K562 (cell line): ENCODE results near the gene ZKSCAN4. TPM values are rescaled to one million over a fixed set of nuclear protein-coding genes. Genes with fewer than 3 reads are reported as not detected.

Experiments
- ATAC-seq: fragments of 200-7000 bp; cut with Tn5 transposase; 3 replicates; pipeline ENCODE4 v1.9.1; 2020; ENCODE audit warnings: moderate library complexity
- BruUV-seq: library from RNA; stranded (reverse); fragments of 400-500 nt; replicated peaks from 2 replicates; lab custom pipeline; 2021; lab: Mats Ljungman, UMichigan
- CTCF ChIA-PET: fragments of 300-600 bp; formaldehyde crosslinking; extraction: SDS; loops from one replicate; lab custom pipeline; 2021; ENCODE audit warnings: low intra/inter-chr PET ratio; lab: Yijun Ruan, JAX
- POLR2A ChIA-PET: fragments of 300-600, 350-650 bp; sonication (Branson Sonifier 250); formaldehyde crosslinking; extraction: SDS; loops from one replicate; lab custom pipeline; 2021; ENCODE audit warnings: antibody characterized with exemption, inconsistent platforms; lab: Yijun Ruan, JAX
- DNase-seq, 4 experiments: peaks; one replicate each; pipeline versions ENCODE4 v3.0.0 to v3.0.0-alpha.2; 2011 to 2018; ENCODE audit warnings: low spot score in 3 of 4, mixed read lengths in 3 of 4; ENCODE audit errors: extremely low read depth in 1 of 4
- FAIRE-seq: peaks from 2 replicates; lab custom pipeline; 2011; peaks lifted over from hg19 to GRCh38; lab: Jason Lieb, UNC
- H2AFZ ChIP-seq: 2 replicates; pipeline ENCODE4 v1.6.0; 2011; ENCODE audit warnings: low read depth, low read length, control low read depth, inconsistent platforms
- H3K27ac ChIP-seq: fragments of 200-600 bp; 3 replicates; pipeline ENCODE4 v1.8.0; 2011; ENCODE audit warnings: low read depth, mild to moderate bottlenecking, control low read depth, inconsistent platforms, low read length, moderate library complexity, mixed read lengths; ENCODE audit errors: extremely low read depth
- H3K27me3 ChIP-seq, 2 experiments: fragments of 300-600 bp in 1 of 2; 2 replicates in 1 of 2; 3 replicates in 1 of 2; pipeline versions ENCODE4 v1.6.0 to v1.8.0; 2011; ENCODE audit warnings: inconsistent platforms in 2 of 2, low read length in 2 of 2, mild to moderate bottlenecking in 1 of 2, mixed read lengths in 1 of 2, moderate library complexity in 1 of 2; ENCODE audit not compliant: control insufficient read depth in 2 of 2, insufficient read depth in 2 of 2
- H3K36me3 ChIP-seq: fragments of 300-600 bp; 3 replicates; pipeline ENCODE4 v1.8.0; 2011; ENCODE audit warnings: mild to moderate bottlenecking, low read length, inconsistent platforms; ENCODE audit not compliant: control insufficient read depth, insufficient read depth
- H3K4me1 ChIP-seq, 2 experiments: fragments of 200-600 bp in 1 of 2; replicated peaks in 1 of 2; 2 replicates in 1 of 2; 3 replicates in 1 of 2; pipeline versions ENCODE4 v1.5.1 to v1.8.0; 2011; ENCODE audit warnings: inconsistent platforms in 2 of 2, low read length in 2 of 2, mild to moderate bottlenecking in 1 of 2, mixed read lengths in 1 of 2, moderate library complexity in 1 of 2; ENCODE audit not compliant: control insufficient read depth in 2 of 2, insufficient read depth in 2 of 2
- H3K4me2 ChIP-seq: 2 replicates; pipeline ENCODE4 v1.6.1; 2011; ENCODE audit warnings: low read length, control low read depth, inconsistent platforms, mixed read lengths; ENCODE audit not compliant: insufficient read depth
- H3K4me3 ChIP-seq: fragments of 200-600 bp; sonication (generic), shearing (Covaris generic); 2 replicates; pipeline ENCODE4 v1.5.1; 2016; ENCODE audit warnings: control low read depth, inconsistent platforms
- H3K79me2 ChIP-seq: fragments of 200-600 bp; 3 replicates; pipeline ENCODE4 v1.8.0; 2011; ENCODE audit warnings: low read length, inconsistent platforms; ENCODE audit not compliant: control insufficient read depth, insufficient read depth
- H3K9ac ChIP-seq, 2 experiments: 2 replicates each; pipeline versions ENCODE4 v1.6.0 to v1.6.1; 2011; ENCODE audit warnings: low read depth in 2 of 2, low read length in 2 of 2, control low read depth in 1 of 2, inconsistent platforms in 1 of 2, mild to moderate bottlenecking in 1 of 2, mixed read lengths in 1 of 2; ENCODE audit not compliant: insufficient read depth in 1 of 2
- H3K9me1 ChIP-seq: one replicate; pipeline ENCODE4 v1.6.0; 2011; ENCODE audit warnings: inconsistent platforms, mild to moderate bottlenecking, low read length, moderate library complexity; ENCODE audit not compliant: control insufficient read depth, insufficient read depth
- H3K9me3 ChIP-seq: replicated peaks from 2 replicates; pipeline ENCODE4 v1.5.1; 2011; ENCODE audit warnings: low read depth, low read length, inconsistent platforms; ENCODE audit not compliant: control insufficient read depth, insufficient read depth
- H4K20me1 ChIP-seq: replicated peaks from 2 replicates; pipeline ENCODE4 v1.6.1; 2011; ENCODE audit warnings: low read length, inconsistent platforms, mixed read lengths; ENCODE audit not compliant: control insufficient read depth, insufficient read depth
- ATF4 ChIP-seq: fragments of 450-650 bp; formaldehyde crosslinking; IDR thresholded peaks from 2 replicates; pipeline ENCODE4 v1.4.0; 2022; ENCODE audit warnings: mild to moderate bottlenecking, moderate library complexity
- CBX2 ChIP-seq: fragments of 200-600 bp; sonication (generic); IDR thresholded peaks from one replicate; pipeline ENCODE4 v1.6.1; 2012; ENCODE audit warnings: mild to moderate bottlenecking, low read length, inconsistent platforms; ENCODE audit not compliant: insufficient read depth, poor library complexity, severe bottlenecking
- CEBPB ChIP-seq: fragments of 450-650 bp; IDR thresholded peaks from 2 replicates; pipeline ENCODE4 v1.6.1; 2016; ENCODE audit warnings: missing genetic modification characterization, missing compliant biosample characterization
- CEBPG ChIP-seq, 3 experiments: fragments of 200-800 bp in 1 of 3; sonication (Bioruptor generic) in 1 of 3; sonication (generic) in 1 of 3; formaldehyde crosslinking in 1 of 3; IDR thresholded peaks in 2 of 3; conservative IDR thresholded peaks in 1 of 3; 2 replicates each; pipeline versions ENCODE4 v1.6.1 to v1.8.0; 2016 to 2022; ENCODE audit warnings: missing compliant biosample characterization in 2 of 3, missing genetic modification characterization in 2 of 3, mild to moderate bottlenecking in 1 of 3, missing genetic modification reagents in 1 of 3
- DMBX1 ChIP-seq: fragments of 250-450 bp; sonication (Bioruptor Pico); IDR thresholded peaks from 2 replicates; pipeline ENCODE4 v1.8.0; 2022; ENCODE audit warnings: inconsistent platforms, mild to moderate bottlenecking, moderate library complexity, borderline replicate concordance
- KDM4B ChIP-seq, 2 experiments: fragments of 450-650 bp in 1 of 2; sonication (generic) in 1 of 2; IDR thresholded peaks; 2 replicates each; pipeline ENCODE4 v1.6.1; 2016 to 2017; ENCODE audit warnings: borderline replicate concordance in 2 of 2, antibody characterized with exemption in 1 of 2, low read depth in 1 of 2, mild to moderate bottlenecking in 1 of 2
- NCOA4 ChIP-seq: fragments of 450-650 bp; IDR thresholded peaks from 2 replicates; pipeline ENCODE4 v1.6.1; 2018; ENCODE audit warnings: mild to moderate bottlenecking; ENCODE audit not compliant: partially characterized antibody
- PURB ChIP-seq: sonication (generic); formaldehyde crosslinking; IDR thresholded peaks from 2 replicates; pipeline ENCODE4 v1.9.0; 2021; ENCODE audit warnings: low read depth, mild to moderate bottlenecking, missing genetic modification reagents
- RFX5 ChIP-seq: IDR thresholded peaks from 2 replicates; pipeline ENCODE4 v1.6.1; 2011; ENCODE audit warnings: low read depth, mild to moderate bottlenecking, improper control_type of control experiment, low read length
- TEAD1 ChIP-seq, 2 experiments: fragments of 450-650 bp in 1 of 2; sonication (generic) in 1 of 2; formaldehyde crosslinking; IDR thresholded peaks; 2 replicates each; pipeline versions ENCODE4 v1.4.0 to v1.8.0; 2020 to 2022; ENCODE audit warnings: mild to moderate bottlenecking in 2 of 2, missing genetic modification reagents in 1 of 2
- ZNF134 ChIP-seq: fragments of 250-450 bp; sonication (Bioruptor Pico); conservative IDR thresholded peaks from 2 replicates; pipeline ENCODE4 v1.4.0; 2020
- WGBS: fragments of 100-300 bp; shearing (Covaris generic); methylation state at CpG from one replicate; pipeline ENCODE4 v1.1.6; 2016; ENCODE audit warnings: low coverage, mixed read lengths; ENCODE audit not compliant: insufficient coverage; ENCODE audit errors: missing lambda C conversion rate; 5-methylcytosine and 5-hydroxymethylcytosine counted together
- in situ Hi-C: fragments of 300-500 bp; cut with MboI; formaldehyde crosslinking; loops from 4 replicates; pipeline ENCODE4 v1.15.0; 2018; ENCODE audit warnings: inconsistent platforms, mixed read lengths
- intact Hi-C: fragments of 100-400 bp; cut with micrococcal nuclease; formaldehyde crosslinking; loops from 2 replicates; pipeline ENCODE4 v1.14.2; 2022
- polyA plus RNA-seq, 8 experiments: library from polyadenylated mRNA; depleted of rRNA in 4 of 8; stranded (reverse) in 5 of 8; unstranded in 3 of 8; fragments of >200 nt; fragmentation: Nextera tagmentation in 2 of 8; fragmentation: Illumina TruSeq in 1 of 8; extraction: Ambion mirVana in 2 of 8; extraction: Trizol in 1 of 8; gene quantifications; 2 replicates each; pipeline versions ENCODE4 v1.2.1 to v1.2.3, GENCODE V29; 2011 to 2014; ENCODE audit warnings: inconsistent platforms in 1 of 8, missing spikeins in 1 of 8
- total RNA-seq, 7 experiments: library from RNA; depleted of rRNA in 6 of 7; stranded (reverse); fragments of >200 nt in 6 of 7; fragmentation: Illumina TruSeq in 2 of 7; extraction: Trizol in 2 of 7; gene quantifications; 2 replicates each; pipeline versions ENCODE4 v1.2.1 to v1.2.3, GENCODE V29; 2011 to 2021; ENCODE audit warnings: low replicate concordance in 1 of 7
- TF ChIP-seq, protein P1 (sequence below): fragments of 250-450 bp; sonication (Bioruptor Pico); IDR thresholded peaks from 2 replicates; pipeline ENCODE4 v1.8.0; 2021; ENCODE audit warnings: borderline replicate concordance, mild to moderate bottlenecking, moderate library complexity; ENCODE audit not compliant: poor library complexity, severe bottlenecking

Gene ZKSCAN4
- total and polyA plus RNA-seq, 9 of the 15 experiments (the other 6 are each of a cell fraction or from before 2014, with no cell fraction given): 1.2 to 5.3 (median 4.7) TPM

- Histone ChIP-seq H3K9me1 (no peaks in the 10 kb centered on the region), H3K27ac (no peak overlapping the region), H3K79me2 (peaks cover 20% of the 10 kb centered on the region), H4K20me1 (no peaks in the 10 kb centered on the region), H3K4me1 (peaks cover 11 to 23% of the 10 kb centered on the region in 2 experiments), H3K36me3 (no peaks in the 10 kb centered on the region), H3K9me3 (no peaks in the 10 kb centered on the region; the same call in 1 of the 2 replicates), H3K4me2 (no peak overlapping the region), H3K27me3 (no peaks in the 10 kb centered on the region), H3K9ac (no peak overlapping the region), H2AFZ (peak overlapping the region; percentile 27; the same call in 1 of the 2 replicates), H3K4me3 (no peak overlapping the region)
- no peak for FAIRE-seq
- TF ChIP-seq KDM4B (IDR thresholded peaks at IDR 0.05; ENCODE audit: borderline replicate concordance in 2 of 2, low read depth in 1 of 2): no peak
- TF ChIP-seq RFX5: no peak
- peak; percentile 53; the same call in 1 of the 2 replicates for TF ChIP-seq CEBPB (tag)
- no peak for TF ChIP-seq DMBX1
- TF ChIP-seq PURB (CRISPR knock-in tag): no peak
- TF ChIP-seq ATF4 (CRISPR knock-in tag): no peak
- TF ChIP-seq TEAD1 (CRISPR knock-in tag; IDR thresholded peaks at IDR 0.05): no peak
- TF ChIP-seq, protein P1, sequence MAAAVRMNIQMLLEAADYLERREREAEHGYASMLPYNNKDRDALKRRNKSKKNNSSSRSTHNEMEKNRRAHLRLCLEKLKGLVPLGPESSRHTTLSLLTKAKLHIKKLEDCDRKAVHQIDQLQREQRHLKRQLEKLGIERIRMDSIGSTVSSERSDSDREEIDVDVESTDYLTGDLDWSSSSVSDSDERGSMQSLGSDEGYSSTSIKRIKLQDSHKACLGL (CRISPR knock-in tag): no peak
- no peak for TF ChIP-seq NCOA4
- no peak for TF ChIP-seq CEBPG (CRISPR knock-in tag; IDR thresholded peaks at IDR 0.05)
- TF ChIP-seq CEBPG (tag; conservative IDR thresholded peaks at IDR 0.05 in 1 of 2, IDR thresholded peaks at IDR 0.05 in 1 of 2): 0 out of 4 replicates have a peak, but pooled peaks of 1 of the 2 experiments have one; percentile 19
- no peak for TF ChIP-seq ZNF134 (CRISPR knock-in tag)
- TF ChIP-seq CBX2: no peak
- no TSS peak for BruUV-seq
- no peak for DNase-seq
- 19% methylated on average over 2 of the region's 2 CpGs for WGBS
- ChIA-PET CTCF (no interaction called here), POLR2A (interaction anchor here (1.0 to 1.1 kb wide), 2 partner anchors 8 to 16 kb away, joined by 3 read pairs; no protein-coding TSS in a partner anchor)
- in situ Hi-C loops: no loop called here
- no peak for ATAC-seq
- intact Hi-C loops: no loop called here
Observed at GRCh38 chr6:28263922-28264321, 11.9 kb upstream of the ZKSCAN4 start.
